ENCODE results near the gene MRPL2.

GRCh38 chr6:43061861-43062260, 2.6 kb upstream of the MRPL2 start:
- TF ChIP-seq CTCF (IDR thresholded peaks at IDR 0.05) (no peak), POLR2A (IDR thresholded peaks at IDR 0.05) (no peak), POLR2AphosphoS5 (IDR thresholded peaks at IDR 0.05; ENCODE audit: insufficient read depth in 1 of 2, low read depth in 1 of 2) (no peak)

All from vagina (tissue), 2 donors.